ENCODE measurements around the gene NT5C3A.
"Not testable (repeated sequence)": the region's sequence is repeated elsewhere in the genome, so short reads cannot be mapped to it uniquely, and the experiment has no call there.

NT5C3A gene

DNA sequence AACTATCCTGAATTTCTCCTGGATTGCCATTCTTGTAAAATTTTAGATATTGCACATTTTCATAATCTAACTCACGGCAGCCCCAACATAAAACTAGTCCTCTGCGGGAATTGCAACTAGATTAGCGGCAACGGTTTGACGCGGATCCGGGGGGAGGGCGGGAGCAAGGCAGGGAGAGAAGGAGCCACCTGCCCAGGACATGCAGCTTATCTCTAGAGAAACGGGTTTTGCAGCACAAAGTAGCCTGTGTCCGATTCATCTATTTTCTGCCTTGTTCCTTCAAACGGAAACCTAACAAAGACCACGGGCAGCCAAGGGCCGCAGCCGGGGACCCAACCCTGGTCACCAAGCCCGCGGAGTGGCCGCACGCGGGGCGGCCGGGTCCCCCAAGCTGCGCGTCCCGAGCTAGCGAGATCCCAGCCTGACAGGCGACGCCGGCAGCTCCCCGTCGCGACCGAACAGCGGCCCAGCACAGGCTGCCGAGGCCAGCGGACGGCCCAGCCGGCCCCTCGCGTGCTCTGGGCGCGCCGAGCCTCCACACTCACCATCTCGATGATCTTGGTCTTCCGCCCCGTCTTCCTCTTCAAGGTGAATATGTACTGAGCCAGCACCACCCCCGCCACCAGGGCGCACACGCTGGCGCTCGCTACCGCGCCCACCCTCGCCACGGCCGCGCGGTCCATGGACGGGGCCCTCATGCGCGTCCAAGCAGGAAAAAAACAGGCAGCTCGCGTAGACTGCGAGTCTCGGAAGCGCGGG, at the start of gene NT5C3A:
Gene NT5C3A (minus strand): TSS at position 754 of the 759 bp plus-strand sequence. CDS start 71 bp downstream, at position 683.
- H3K36me3 ChIP-seq (ENCODE audit: insufficient read depth, low read length), result peaks cover 8% of the 10 kb centered on the region
- no peaks in the 10 kb centered on the region for H3K27me3 ChIP-seq (ENCODE audit: insufficient read depth, low read length)
- peaks cover under 1% of the 10 kb centered on the region for H3K9me3 ChIP-seq (ENCODE audit: low read length)
- peaks cover 14% of the 10 kb centered on the region for H3K4me1 ChIP-seq (ENCODE audit: insufficient read depth, low read length)
- H3K4me3 ChIP-seq (ENCODE audit: low read length), result peak within 1 kb of the TSS; percentile 91
- peak within 1 kb of the TSS; percentile 73 for H2AFZ ChIP-seq (ENCODE audit: low read depth, low read length)

DNA sequence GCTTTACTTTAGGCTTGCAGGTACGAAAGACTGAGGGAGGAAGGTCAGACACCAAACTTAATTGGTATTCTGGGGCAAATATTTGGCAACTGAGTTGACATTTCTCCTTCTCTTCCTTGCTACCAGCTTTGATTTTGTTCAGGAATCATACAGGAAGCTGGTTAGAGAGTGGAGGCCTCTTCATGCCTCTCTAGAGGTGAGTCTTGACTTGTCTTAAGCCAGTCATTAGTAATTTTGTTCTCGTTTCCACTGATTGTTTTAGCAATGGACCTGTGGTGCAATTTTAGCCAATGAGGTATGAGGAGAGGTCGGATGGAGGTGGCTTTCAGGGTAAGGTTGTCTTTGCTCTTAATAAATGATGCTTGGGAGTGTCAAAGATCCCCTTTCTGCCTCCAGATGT, 49.0 kb upstream of the NT5C3A start:
- Histone ChIP-seq H3K36me3 (ENCODE audit: insufficient read depth, low read length) (no peaks in the 10 kb centered on the region), H3K4me3 (ENCODE audit: low read length) (no peak overlapping the region), H3K4me1 (ENCODE audit: insufficient read depth, low read length) (peaks cover 12% of the 10 kb centered on the region)

DNA sequence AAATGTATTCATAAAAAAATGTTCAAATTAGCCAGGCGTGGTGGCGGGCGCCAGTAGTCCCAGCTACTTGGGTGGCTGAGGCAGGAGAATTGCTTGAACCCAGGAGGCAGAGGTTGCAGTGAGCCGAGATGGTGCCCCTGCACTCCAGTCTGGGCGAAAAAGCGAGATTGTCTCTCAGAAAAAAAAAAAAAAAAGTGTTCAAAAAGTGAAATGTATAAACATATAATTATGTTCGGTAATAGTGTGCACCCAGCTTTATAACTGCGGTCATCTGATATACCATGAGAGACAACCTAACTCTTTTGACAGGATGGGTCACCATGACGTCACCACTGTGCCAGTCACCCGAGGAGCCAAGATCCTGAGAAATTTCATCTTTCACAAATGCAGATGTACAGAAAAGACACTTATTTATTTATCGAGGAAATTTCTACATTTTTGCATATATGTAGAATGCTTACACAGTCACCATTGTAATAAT, 47.2 kb upstream of the NT5C3A start:
- no peaks in the 10 kb centered on the region for H3K9me3 ChIP-seq (ENCODE audit: low read length)

More for the DNA sequence above, 49.0 kb upstream of the NT5C3A start:
- Histone ChIP-seq H2AFZ (ENCODE audit: low read depth, low read length) (no peak overlapping the region), H3K9me3 (ENCODE audit: low read length) (no peaks in the 10 kb centered on the region), H3K27me3 (ENCODE audit: insufficient read depth, low read length) (peaks cover 9% of the 10 kb centered on the region)

DNA sequence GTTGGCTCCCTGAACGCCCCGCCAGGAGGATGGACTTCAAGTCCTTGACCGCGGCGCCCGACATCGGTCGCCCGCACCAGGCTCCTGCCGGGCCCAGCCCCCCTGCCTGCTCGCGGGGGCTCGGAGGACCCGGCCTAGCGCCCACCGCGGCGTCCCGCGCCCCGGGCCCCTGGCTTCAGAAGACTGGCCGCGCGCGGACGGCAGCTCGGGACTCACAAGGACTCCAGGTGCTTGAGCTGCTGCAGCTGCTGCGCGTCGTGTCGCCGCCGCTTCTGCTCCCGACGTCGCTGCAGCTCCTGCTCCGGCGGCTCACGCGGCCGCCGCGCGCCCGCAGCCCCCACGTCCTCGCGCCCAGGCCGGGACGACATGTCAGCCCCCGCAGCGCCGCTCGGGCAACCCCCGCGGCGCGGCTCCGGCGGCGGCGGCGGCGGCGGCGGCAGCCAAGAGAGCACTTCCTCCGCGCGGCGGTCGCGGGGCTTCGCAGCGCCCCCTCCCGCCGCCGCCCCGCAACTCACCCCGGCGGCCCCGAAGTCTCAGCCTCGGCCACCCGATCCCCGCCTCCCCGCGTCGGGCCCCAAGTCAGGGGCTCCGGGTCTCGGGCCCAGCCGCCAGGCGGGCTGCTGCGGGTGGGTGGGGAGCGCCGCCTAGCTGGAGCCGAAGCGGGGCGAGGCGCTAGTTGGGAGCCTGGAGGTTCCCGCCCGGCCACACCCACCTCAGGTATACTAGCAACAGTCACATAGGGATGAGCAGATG, 46.6 kb upstream of the NT5C3A start, which contains the start of gene RP9:
Gene RP9 (minus strand): TSS at position 400 of the 753 bp plus-strand sequence. CDS start 32 bp downstream, at position 368.
- Histone ChIP-seq H3K36me3 (ENCODE audit: insufficient read depth, low read length) (peaks cover 3% of the 10 kb centered on the region), H3K4me3 (ENCODE audit: low read length) (peak within 1 kb of the TSS; percentile 97), H3K4me1 (ENCODE audit: insufficient read depth, low read length) (peaks cover 12% of the 10 kb centered on the region), H2AFZ (ENCODE audit: low read depth, low read length) (peak within 1 kb of the TSS; percentile 88), H3K27me3 (ENCODE audit: insufficient read depth, low read length) (peaks cover 9% of the 10 kb centered on the region), H3K9me3 (ENCODE audit: low read length) (no peaks in the 10 kb centered on the region)

More for the DNA sequence above, 47.2 kb upstream of the NT5C3A start:
- H3K27me3 ChIP-seq (ENCODE audit: insufficient read depth, low read length), result peaks cover 9% of the 10 kb centered on the region
- H3K4me1 ChIP-seq (ENCODE audit: insufficient read depth, low read length), result peaks cover 12% of the 10 kb centered on the region
- H3K36me3 ChIP-seq (ENCODE audit: insufficient read depth, low read length), result peaks cover 3% of the 10 kb centered on the region
- H3K4me3 ChIP-seq (ENCODE audit: low read length), result peak overlapping the region; percentile 58
- peak overlapping the region; percentile 88 for H2AFZ ChIP-seq (ENCODE audit: low read depth, low read length)

DNA sequence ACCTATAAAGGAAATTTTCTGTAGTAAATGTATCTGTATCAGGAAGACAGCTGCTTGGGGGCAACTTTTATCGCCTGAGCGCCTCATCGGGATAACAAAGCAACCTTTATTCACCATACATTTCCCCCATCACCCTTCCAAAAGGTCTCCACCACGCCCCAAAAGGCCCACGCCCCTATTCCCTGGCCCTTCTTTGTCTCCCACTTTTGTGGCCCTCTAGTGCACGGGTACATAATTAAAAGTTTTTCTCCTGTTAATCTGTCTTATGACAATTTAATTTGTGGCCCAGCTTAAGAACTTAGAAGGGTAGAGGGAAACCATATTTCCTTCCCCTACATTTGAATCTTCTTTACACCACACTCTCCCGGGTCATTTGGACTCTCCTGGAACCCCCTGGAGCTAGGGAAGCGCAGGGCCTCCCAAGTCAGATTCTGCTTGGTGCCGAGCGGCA, 46.0 kb upstream of the NT5C3A start:
- Histone ChIP-seq H3K36me3 (ENCODE audit: insufficient read depth, low read length) (peaks cover 9% of the 10 kb centered on the region), H2AFZ (ENCODE audit: low read depth, low read length) (peak overlapping the region; percentile 48), H3K27me3 (ENCODE audit: insufficient read depth, low read length) (peaks cover 9% of the 10 kb centered on the region), H3K4me3 (ENCODE audit: low read length) (peak overlapping the region; percentile 97), H3K4me1 (ENCODE audit: insufficient read depth, low read length) (peaks cover 12% of the 10 kb centered on the region), H3K9me3 (ENCODE audit: low read length) (no peaks in the 10 kb centered on the region)

- Histone ChIP-seq H3K9me3 (ENCODE audit: low read length) (no peaks in the 10 kb centered on the region), H3K4me3 (ENCODE audit: low read length) (peak overlapping the region; percentile 97), H2AFZ (ENCODE audit: low read depth, low read length) (no peak overlapping the region), H3K36me3 (ENCODE audit: insufficient read depth, low read length) (peaks cover 20% of the 10 kb centered on the region), H3K4me1 (ENCODE audit: insufficient read depth, low read length) (peaks cover 12% of the 10 kb centered on the region), H3K27me3 (ENCODE audit: insufficient read depth, low read length) (peaks cover 9% of the 10 kb centered on the region)
These were observed 44.8 kb upstream of the NT5C3A start for GRCh38 chr7:33107136-33108066.

DNA sequence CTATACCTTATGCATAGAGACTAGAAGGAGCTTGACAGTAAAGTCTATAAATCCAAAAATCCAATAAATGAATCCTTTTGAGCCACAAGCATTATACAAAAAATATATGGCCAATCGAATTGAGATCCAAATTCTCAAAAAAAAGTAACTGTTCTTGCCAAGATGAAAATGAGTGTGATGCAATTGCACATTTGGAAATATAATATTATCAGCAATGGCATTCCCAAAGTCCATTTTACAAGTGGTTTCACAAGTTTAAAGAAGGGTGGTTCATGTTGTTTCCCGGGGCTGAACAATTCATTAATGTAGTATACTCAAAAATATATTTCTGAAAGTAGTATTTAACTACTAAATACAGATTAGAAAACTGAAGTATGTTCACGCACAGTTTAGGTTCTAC, 39.3 kb upstream of the NT5C3A start:
- Histone ChIP-seq H3K9me3 (ENCODE audit: low read length) (peaks cover 2% of the 10 kb centered on the region), H3K36me3 (ENCODE audit: insufficient read depth, low read length) (peaks cover 66% of the 10 kb centered on the region), H3K4me1 (ENCODE audit: insufficient read depth, low read length) (no peaks in the 10 kb centered on the region), H3K27me3 (ENCODE audit: insufficient read depth, low read length) (no peaks in the 10 kb centered on the region), H2AFZ (ENCODE audit: low read depth, low read length) (no peak overlapping the region), H3K4me3 (ENCODE audit: low read length) (no peak overlapping the region)

GRCh38 chr7:33100770-33101169, 38.2 kb upstream of the NT5C3A start:
- H3K27me3 ChIP-seq (ENCODE audit: insufficient read depth, low read length), result no peaks in the 10 kb centered on the region
- no peaks in the 10 kb centered on the region for H3K4me1 ChIP-seq (ENCODE audit: insufficient read depth, low read length)
- no peak overlapping the region for H2AFZ ChIP-seq (ENCODE audit: low read depth, low read length)
- peaks cover 78% of the 10 kb centered on the region for H3K36me3 ChIP-seq (ENCODE audit: insufficient read depth, low read length)
- peaks cover 2% of the 10 kb centered on the region for H3K9me3 ChIP-seq (ENCODE audit: low read length)
- no peak overlapping the region for H3K4me3 ChIP-seq (ENCODE audit: low read length)

DNA sequence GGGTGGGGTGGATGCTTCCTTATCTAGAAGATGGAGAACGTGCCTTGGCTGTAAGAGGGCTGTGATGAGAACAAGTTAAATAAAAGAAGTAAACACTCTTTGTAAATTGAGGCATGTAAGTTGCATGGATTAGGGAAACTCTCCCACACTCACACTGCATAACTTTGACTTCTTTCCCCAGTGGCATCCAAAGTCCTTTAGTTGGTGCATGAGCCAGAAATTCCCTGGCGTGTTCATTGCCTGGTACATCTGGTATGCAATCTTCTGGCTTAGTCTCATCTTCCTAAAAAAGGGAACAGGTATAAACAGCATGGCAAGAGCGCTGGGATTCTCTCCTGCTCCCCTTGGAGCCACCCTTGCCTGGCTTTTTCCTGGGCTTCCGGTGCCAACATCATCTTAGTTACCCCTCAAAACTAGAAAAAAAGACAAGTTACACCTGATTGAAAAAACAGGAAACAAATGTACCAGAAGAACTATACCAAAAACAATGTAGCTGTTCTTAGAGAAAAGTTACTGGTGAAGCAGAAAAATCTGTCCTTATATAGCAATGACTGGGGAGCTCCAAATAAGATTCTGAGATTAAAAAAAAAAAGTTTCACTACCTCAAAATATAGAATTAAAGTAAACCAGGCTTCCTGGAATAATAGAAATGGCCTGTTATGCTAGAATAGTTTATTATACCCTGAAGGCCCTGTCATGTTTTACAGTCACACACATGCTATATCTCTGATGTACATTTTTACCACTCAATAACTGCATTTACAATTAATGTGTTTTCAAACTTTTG, 36.8 kb upstream of the NT5C3A start:
- Histone ChIP-seq H3K27me3 (ENCODE audit: insufficient read depth, low read length) (no peaks in the 10 kb centered on the region), H3K4me3 (ENCODE audit: low read length) (no peak overlapping the region), H3K4me1 (ENCODE audit: insufficient read depth, low read length) (no peaks in the 10 kb centered on the region), H3K36me3 (ENCODE audit: insufficient read depth, low read length) (peaks cover 85% of the 10 kb centered on the region), H2AFZ (ENCODE audit: low read depth, low read length) (no peak overlapping the region), H3K9me3 (ENCODE audit: low read length) (peaks cover 2% of the 10 kb centered on the region)

GRCh38 chr7:33094745-33095275, 32.2 kb upstream of the NT5C3A start:
- not testable (repeated sequence) for H3K9me3 ChIP-seq (ENCODE audit: low read length); H2AFZ ChIP-seq (ENCODE audit: low read depth, low read length); H3K4me1 ChIP-seq (ENCODE audit: insufficient read depth, low read length); H3K27me3 ChIP-seq (ENCODE audit: insufficient read depth, low read length); H3K4me3 ChIP-seq (ENCODE audit: low read length)
- H3K36me3 ChIP-seq (ENCODE audit: insufficient read depth, low read length), result peaks cover 58% of the 10 kb centered on the region

DNA sequence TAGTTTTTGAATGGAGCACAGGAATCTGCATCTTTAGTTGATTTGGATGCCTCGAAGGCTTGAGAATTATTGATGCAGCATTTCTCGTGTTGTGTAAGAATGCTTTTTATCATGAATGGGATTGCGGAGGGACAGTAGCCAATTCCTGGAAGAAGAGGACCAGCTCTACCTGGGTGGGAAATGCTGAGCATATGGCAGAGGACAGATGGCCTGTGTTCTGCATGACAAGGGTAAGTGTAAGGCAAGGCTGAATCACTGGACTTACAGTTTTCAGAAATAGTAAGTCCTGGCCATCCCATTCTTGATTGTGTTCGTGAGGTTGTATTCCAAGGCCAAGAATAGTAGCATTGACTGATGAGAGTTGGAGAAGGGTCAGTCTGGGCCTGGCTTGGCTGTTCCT, 30.7 kb upstream of the NT5C3A start:
- Histone ChIP-seq H3K4me1 (ENCODE audit: insufficient read depth, low read length) (no peaks in the 10 kb centered on the region), H3K36me3 (ENCODE audit: insufficient read depth, low read length) (peaks cover 43% of the 10 kb centered on the region), H2AFZ (ENCODE audit: low read depth, low read length) (no peak overlapping the region), H3K4me3 (ENCODE audit: low read length) (no peak overlapping the region), H3K27me3 (ENCODE audit: insufficient read depth, low read length) (no peaks in the 10 kb centered on the region), H3K9me3 (ENCODE audit: low read length) (no peaks in the 10 kb centered on the region)

Data from neuron (in vitro differentiated cells).